Right ventricle myocardium inferior (tissue), 1 donor: ENCODE results near the gene BTNL9. TPM values are rescaled to one million over a fixed set of nuclear protein-coding genes. Genes with fewer than 3 reads are reported as not detected.

Experiments
- ATAC-seq: fragments of 200-7000 bp; cut with Tn5 transposase; one replicate; pipeline ENCODE4 v1.9.1; 2020; ENCODE audit warnings: mild to moderate bottlenecking, moderate library complexity
- DNase-seq: peaks from one replicate; pipeline ENCODE4 v3.0.0; 2021; ENCODE audit errors: missing footprints
- intact Hi-C: fragments of 100-400 bp; cut with DNase I; formaldehyde crosslinking; loops from one replicate; pipeline ENCODE4 v1.11.0; 2022
- total RNA-seq: library from RNA; stranded (reverse); fragmentation: NEBNext Ultra II Directional; extraction: Animal tissue kit (Norgen Biotek cat#: 25700); gene quantifications from one replicate; pipeline ENCODE4 v1.2.1, GENCODE V29; 2021
- donor health status: DM: no; HTN: yes; CAD: no; lungs with severe emphysema.

BTNL9 gene
- total RNA-seq, 1 donor from 2014 or later: 37.6 TPM

- no peak for DNase-seq
- intact Hi-C loops: no loop called here
- ATAC-seq: no peak
These were observed 16.4 kb downstream of the BTNL9 start for GRCh38 chr5:181056431-181056830.

- DNase-seq: no peak
- intact Hi-C loops: no loop called here
- no peak for ATAC-seq
These were observed 18.3 kb downstream of the BTNL9 start for GRCh38 chr5:181058321-181058720.

- ATAC-seq (no peak), DNase-seq (peak; percentile 56)
- intact Hi-C loops: no loop called here
These were observed 18.8 kb downstream of the BTNL9 start for GRCh38 chr5:181058786-181059296.

DNA sequence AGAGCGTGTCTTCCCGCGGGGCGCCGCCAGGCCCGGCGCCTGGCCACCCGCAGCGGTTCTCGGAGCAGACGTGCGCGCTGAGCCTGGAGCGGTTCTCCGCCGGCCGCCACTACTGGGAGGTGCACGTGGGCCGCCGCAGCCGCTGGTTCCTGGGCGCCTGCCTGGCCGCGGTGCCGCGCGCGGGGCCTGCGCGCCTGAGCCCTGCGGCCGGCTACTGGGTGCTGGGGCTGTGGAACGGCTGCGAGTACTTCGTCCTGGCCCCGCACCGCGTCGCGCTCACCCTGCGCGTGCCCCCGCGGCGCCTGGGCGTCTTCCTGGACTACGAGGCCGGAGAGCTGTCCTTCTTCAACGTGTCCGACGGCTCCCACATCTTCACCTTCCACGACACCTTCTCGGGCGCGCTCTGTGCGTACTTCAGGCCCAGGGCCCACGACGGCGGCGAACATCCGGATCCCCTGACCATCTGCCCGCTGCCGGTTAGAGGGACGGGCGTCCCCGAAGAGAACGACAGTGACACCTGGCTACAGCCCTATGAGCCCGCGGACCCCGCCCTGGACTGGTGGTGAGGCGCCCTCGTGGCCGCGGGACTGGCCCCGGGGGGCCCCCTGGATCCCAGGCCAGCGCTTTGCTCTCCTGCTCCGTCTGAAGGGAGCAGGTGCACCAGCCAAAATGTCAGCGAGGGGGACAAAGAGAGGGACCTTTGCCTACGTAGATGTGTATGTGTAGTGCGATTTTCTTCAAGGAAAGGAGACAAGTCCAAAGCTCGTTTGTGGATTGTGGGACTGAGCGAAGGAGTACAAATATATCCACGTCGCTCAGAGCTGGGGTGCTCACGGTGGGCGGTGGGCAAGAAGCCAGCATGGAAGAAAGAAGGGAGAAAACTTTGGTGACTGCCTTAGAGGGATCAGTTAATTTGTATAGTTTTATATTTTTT is 19.5 kb downstream of the BTNL9 start:
- DNase-seq (peak; percentile 62), ATAC-seq (no peak)
- intact Hi-C loops: no loop called here

DNA sequence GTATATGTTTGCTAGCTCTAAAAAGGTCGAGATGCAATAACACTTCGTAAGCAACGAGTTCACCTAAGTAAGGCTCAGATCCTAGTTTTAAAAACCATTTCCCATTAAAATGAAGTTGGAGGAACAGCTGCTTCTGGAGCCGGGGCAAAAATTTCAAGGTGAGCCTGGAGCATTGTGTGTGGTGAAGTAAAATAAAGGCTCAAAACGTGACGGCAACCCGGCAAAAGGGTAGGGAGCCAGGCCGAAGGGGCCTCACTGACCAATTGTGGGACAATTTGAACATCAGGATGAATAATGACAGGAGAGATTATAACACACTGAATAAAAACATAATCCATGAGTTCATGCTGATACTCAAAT is 20.1 kb downstream of the BTNL9 start:
- DNase-seq (no peak), ATAC-seq (no peak)
- intact Hi-C loops: no loop called here

GRCh38 chr5:181060924-181061323 is 20.9 kb downstream of the BTNL9 start:
- no peak for ATAC-seq
- peak; percentile 45 for DNase-seq
- intact Hi-C loops: no loop called here

DNA sequence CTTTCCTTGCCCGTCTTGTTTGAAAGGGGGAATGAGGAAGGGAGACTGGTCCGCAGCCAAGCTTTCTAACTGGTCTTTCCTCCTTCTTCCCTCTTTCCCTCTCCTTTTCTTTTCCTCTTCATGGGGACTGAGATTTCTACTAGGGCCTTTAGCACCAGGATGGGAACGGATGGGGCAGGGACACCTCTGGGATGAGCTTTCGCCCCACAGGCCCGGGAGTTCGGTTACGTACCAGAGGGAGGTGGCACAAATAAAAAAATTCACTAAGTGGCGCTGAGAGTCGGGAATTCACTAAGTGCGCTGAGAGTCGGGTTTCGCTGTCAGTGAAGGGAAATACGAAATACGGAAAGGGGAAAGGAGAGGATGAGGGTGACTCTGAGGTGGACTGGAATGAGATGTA is 21.6 kb downstream of the BTNL9 start:
- DNase-seq (peak; percentile 9), ATAC-seq (no peak)
- intact Hi-C loops: no loop called here

- no peak for DNase-seq
- intact Hi-C loops: no loop called here
These were observed 22.6 kb downstream of the BTNL9 start for GRCh38 chr5:181062631-181063030.

DNA sequence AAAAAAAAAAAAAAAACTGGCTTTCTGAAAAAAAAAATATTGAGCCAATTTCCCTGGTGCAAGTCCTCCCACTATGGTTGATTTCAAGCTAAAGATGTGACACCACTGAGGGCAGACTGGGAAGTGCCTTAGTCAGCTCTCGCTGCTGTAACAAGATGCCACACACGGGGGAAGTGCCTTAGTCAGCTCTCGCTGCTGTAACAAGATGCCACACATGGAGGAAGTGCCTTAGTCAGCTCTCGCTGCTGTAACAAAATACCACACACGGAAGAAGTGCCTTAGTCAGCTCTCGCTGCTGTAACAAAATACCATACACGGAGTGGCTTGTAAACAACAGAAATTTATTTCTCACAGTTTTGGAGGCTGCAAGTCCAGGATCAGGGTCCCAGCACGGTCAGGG is 23.4 kb downstream of the BTNL9 start:
- intact Hi-C loops: no loop called here
- no peak for ATAC-seq

More at GRCh38 chr5:181062631-181063030, 22.6 kb downstream of the BTNL9 start:
- ATAC-seq: no peak

GRCh38 chr5:181064987-181065386 is 24.9 kb downstream of the BTNL9 start:
- ATAC-seq: no peak
- intact Hi-C loops: no loop called here

More for the DNA sequence above, 23.4 kb downstream of the BTNL9 start:
- no peak for DNase-seq

DNA sequence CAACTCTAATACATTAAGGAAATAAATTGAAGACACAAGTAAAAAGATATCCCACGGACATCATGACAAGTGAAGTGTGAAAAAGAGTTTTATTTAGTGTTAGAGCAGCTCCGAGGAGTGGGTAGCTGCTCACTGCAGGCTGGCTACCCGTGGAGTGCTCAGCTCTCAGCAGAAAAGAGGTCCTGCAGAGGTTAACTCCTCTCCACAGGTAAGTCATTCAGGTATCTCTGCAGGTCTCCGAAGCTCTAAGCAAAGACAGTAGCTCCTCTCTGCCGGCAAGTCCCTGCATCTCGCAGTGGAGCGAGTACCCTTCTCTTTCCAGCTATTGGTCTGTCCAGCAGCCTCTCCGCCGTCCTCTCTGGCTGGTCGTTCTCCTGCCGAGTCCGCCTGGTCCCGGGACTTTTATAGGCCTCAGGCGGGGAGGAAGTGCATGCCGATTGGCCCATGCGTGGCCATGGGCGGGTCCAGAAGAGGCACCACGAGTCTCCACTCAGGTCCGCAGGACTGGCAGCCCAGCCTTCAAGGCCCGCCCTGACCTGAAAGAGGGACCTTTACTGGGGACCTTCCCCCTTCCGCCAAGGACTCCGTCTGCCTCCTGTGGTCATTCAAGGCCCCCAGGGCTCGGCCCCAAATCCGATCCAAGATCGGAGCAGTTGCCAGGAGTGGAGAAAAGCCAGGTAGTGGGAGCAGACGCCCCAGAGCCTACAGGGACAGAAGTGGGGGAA is 29.9 kb downstream of the BTNL9 start:
- intact Hi-C loops: no loop called here
- ATAC-seq (no peak), DNase-seq (no peak)

More at GRCh38 chr5:181064987-181065386, 24.9 kb downstream of the BTNL9 start:
- DNase-seq: no peak

DNA sequence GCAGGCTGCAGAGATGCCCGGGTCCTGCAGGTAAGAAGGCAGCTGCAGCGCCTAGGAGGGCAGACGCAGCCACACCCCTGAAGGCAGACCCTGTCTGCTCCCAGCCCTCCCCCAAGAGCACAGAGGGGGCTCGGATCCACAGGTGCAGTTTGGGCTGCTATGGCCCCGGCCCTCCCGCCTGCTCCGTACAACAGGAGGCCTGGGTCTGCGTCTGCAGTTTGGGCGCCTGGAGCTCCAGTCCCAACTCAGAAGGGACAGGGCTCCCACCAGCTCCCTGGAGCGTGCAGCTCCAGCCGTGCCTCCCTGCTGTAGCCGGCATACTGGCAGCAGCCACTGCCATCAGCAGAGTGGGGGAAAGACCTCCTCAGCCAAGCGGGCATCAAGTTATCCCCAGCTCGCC is 30.5 kb downstream of the BTNL9 start:
- intact Hi-C loops: no loop called here
- DNase-seq (no peak), ATAC-seq (no peak)

GRCh38 chr5:181071257-181071656 is 31.2 kb downstream of the BTNL9 start:
- no peak for DNase-seq
- ATAC-seq: no peak
- intact Hi-C loops: no loop called here

DNA sequence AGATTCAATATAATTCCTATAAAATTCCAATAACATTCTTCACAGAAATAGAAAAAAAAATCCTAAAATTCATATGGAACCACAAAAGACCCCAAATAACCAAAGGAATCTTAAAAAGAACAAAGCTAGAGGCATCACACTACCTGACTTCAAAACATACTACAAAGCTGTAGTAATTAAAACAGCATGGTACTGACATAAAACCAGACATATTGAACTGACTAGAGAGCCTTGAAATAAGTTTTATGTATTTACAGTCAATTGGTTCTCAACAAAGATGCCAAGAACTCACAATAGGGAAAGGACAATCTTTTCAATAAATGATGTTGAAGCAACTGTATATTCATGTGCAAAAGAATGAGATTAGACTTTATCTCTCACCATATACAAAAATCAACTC is 36.9 kb downstream of the BTNL9 start:
- no peak for DNase-seq
- intact Hi-C loops: no loop called here
- ATAC-seq: no peak

DNA sequence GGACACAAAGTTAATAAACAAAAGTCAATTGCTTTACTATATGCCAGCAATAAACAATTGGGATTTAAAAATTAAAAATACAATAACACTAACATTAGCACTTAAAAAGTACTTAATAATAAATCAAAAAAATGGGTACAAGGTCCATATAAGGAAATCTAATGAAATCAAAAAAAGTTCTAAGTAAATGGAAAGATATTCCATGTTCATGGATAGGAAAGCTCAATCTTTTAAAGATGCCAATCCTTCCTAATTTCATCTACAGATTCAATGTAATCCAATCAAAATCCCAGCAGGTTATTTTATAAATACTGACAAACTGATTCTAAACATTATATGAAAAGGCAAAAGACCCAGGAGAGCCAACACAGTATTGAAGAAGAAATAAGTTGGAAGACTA is 41.9 kb downstream of the BTNL9 start:
- intact Hi-C loops: no loop called here
- ATAC-seq (no peak), DNase-seq (no peak)

DNA sequence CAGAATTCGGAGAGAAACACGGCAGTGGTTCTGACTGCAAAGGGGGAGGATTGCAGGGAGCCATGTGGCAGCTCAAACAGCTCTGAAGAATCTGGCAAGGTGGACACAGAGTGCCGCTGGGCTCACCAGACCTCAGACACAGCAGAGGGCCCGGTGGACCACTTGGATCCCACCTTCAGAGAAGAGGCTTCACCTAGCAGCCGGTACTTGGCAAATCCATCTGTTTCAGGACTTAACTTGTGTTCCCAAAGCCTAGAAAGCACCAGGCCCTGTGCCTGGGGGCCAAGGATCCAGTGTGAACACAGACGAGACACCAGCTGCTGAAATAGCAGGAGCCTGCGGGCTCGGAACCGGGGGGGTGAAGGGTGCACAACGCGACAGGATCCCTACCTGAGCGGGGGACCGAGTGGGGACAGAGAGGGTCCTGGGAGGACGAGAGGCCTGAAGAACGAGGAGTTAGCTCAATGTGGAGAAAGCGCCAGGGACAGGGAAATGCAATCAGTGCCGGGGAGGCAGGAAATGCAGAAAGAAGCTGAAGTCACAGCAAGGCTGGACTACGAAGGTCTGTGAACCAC is 44.6 kb downstream of the BTNL9 start:
- intact Hi-C loops: no loop called here
- ATAC-seq (no peak), DNase-seq (no peak)

GRCh38 chr5:181086026-181086883 is 46.2 kb downstream of the BTNL9 start:
- intact Hi-C loops: no loop called here

DNA sequence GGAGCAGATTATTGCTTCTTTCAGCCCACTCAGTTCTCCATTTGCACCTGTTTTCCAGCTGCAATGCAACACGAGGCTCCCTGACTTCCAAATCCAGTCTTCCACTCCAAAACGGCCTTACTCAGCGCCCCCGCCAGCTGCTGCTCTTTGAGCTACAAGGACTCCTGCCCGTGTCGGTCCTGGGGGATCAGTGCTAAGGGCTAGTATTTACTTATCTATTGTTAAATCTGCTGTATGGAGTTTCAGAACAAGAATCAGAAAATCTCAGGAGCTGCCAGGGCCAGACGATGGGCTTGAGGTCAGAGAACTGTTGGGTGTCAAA is 46.8 kb downstream of the BTNL9 start:
- ATAC-seq (no peak), DNase-seq (no peak)
- intact Hi-C loops: no loop called here

More at GRCh38 chr5:181086026-181086883, 46.2 kb downstream of the BTNL9 start:
- DNase-seq (no peak), ATAC-seq (no peak)

DNA sequence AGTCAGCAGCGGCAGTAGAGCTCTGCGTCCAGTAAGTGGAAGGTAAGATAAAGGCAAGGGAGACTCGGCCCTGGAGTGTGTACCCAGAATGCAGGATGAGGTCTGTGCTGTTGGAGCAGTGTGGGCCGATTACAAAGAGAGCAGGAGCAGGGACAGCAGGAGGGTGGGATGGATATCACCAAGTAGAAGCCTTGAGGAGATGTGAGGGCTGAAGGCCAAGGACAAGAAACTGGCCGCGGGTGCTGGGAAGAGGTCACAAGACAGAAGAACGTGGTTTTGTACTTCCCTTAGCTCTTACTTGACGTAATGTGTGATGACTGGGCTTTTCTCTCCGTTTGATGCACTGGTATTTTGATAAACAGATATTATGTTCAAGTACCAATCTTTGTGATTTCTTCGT is 47.2 kb downstream of the BTNL9 start:
- intact Hi-C loops: no loop called here
- DNase-seq (no peak), ATAC-seq (no peak)
